WTC11 (cell line): Measurements from ENCODE around the gene MTOR. TPM values are rescaled to one million over a fixed set of nuclear protein-coding genes. Genes with fewer than 3 reads are reported as not detected.

ENCODE experiments used
- ATAC-seq: fragments of 200-7000 bp; cut with Tn5 transposase; 2 replicates; pipeline ENCODE4 v1.10.0; 2021; ENCODE audit warnings: mild to moderate bottlenecking, moderate library complexity
- CTCF ChIA-PET: fragments of 300-600 bp; sonication (Branson Sonifier 250); formaldehyde crosslinking; loops from one replicate; lab custom pipeline; 2021; ENCODE audit warnings: antibody characterized with exemption; lab: Charles Lee
- POLR2A ChIA-PET: fragments of 350-600 bp; sonication (Branson Sonifier 250); formaldehyde crosslinking; loops from one replicate; lab custom pipeline; 2021; ENCODE audit warnings: antibody characterized with exemption; lab: Charles Lee
- DNase-seq: peaks from one replicate; pipeline ENCODE4 v3.0.0; 2021; ENCODE audit warnings: low spot score
- H3K27ac Mint-ChIP-seq: 2 replicates; pipeline ENCODE4 v1.8.0; 2021; ENCODE audit warnings: mixed read lengths
- H3K27me3 Mint-ChIP-seq: 2 replicates; pipeline ENCODE4 v1.8.0; 2021; ENCODE audit warnings: low read depth, mild to moderate bottlenecking, moderate library complexity, mixed read lengths
- H3K36me3 Mint-ChIP-seq: 2 replicates; pipeline ENCODE4 v1.8.0; 2021; ENCODE audit warnings: mixed read lengths
- H3K4me1 Mint-ChIP-seq: 2 replicates; pipeline ENCODE4 v1.8.0; 2022; ENCODE audit warnings: mixed read lengths
- H3K4me3 Mint-ChIP-seq: 2 replicates; pipeline ENCODE4 v1.8.0; 2021; ENCODE audit warnings: mild to moderate bottlenecking, moderate library complexity, mixed read lengths
- H3K9me3 Mint-ChIP-seq: 2 replicates; pipeline ENCODE4 v1.8.0; 2021; ENCODE audit warnings: mixed read lengths
- CREB1 ChIP-seq: sonication (generic); formaldehyde crosslinking; IDR thresholded peaks from 2 replicates; pipeline ENCODE4 v1.8.0; 2023; ENCODE audit warnings: mild to moderate bottlenecking, missing genetic modification reagents
- CREM ChIP-seq: sonication (generic); formaldehyde crosslinking; IDR thresholded peaks from 2 replicates; pipeline ENCODE4 v1.8.1; 2022; ENCODE audit warnings: mild to moderate bottlenecking, missing genetic modification reagents, moderate library complexity
- ESRRA ChIP-seq: sonication (generic); formaldehyde crosslinking; IDR thresholded peaks from 2 replicates; pipeline ENCODE4 v1.8.1; 2022; ENCODE audit warnings: mild to moderate bottlenecking, missing genetic modification reagents, borderline replicate concordance
- GTF2I ChIP-seq: fragments of 250-450 bp; sonication (Bioruptor Pico); conservative IDR thresholded peaks from 2 replicates; pipeline ENCODE4 v1.4.0; 2021; ENCODE audit warnings: mild to moderate bottlenecking
- HMGA2 ChIP-seq: fragments of 250-450 bp; sonication (Bioruptor Pico); IDR thresholded peaks from 2 replicates; pipeline ENCODE4 v1.4.0; 2021; ENCODE audit warnings: mild to moderate bottlenecking, moderate library complexity
- NFYB ChIP-seq: sonication (generic); formaldehyde crosslinking; conservative IDR thresholded peaks from 2 replicates; pipeline ENCODE4 v1.8.0; 2022; ENCODE audit warnings: low read depth, missing genetic modification reagents
- OVOL2 ChIP-seq: fragments of 250-450 bp; sonication (Bioruptor Pico); IDR thresholded peaks from 2 replicates; pipeline ENCODE4 v1.9.0; 2021; ENCODE audit warnings: mild to moderate bottlenecking, borderline replicate concordance
- RORB ChIP-seq: fragments of 250-450 bp; sonication (Bioruptor Pico); IDR thresholded peaks from 2 replicates; pipeline ENCODE4 v1.9.0; 2021; ENCODE audit warnings: mild to moderate bottlenecking
- TCF7 ChIP-seq: sonication (generic); formaldehyde crosslinking; IDR thresholded peaks from 2 replicates; pipeline ENCODE4 v1.8.0; 2022; ENCODE audit warnings: mild to moderate bottlenecking, low read depth, missing genetic modification reagents, moderate library complexity
- TP53 ChIP-seq: sonication (generic); formaldehyde crosslinking; IDR thresholded peaks from 2 replicates; pipeline ENCODE4 v1.8.1; 2023; ENCODE audit warnings: mild to moderate bottlenecking, missing genetic modification reagents
- ZNF317 ChIP-seq: sonication (generic); formaldehyde crosslinking; IDR thresholded peaks from 2 replicates; pipeline ENCODE4 v1.8.1; 2023; ENCODE audit warnings: low read depth, mild to moderate bottlenecking, moderate library complexity, missing genetic modification reagents, borderline replicate concordance
- ZNF396 ChIP-seq: fragments of 250-450 bp; sonication (Bioruptor Pico); IDR thresholded peaks from 2 replicates; pipeline ENCODE4 v1.8.0; 2021; ENCODE audit warnings: mild to moderate bottlenecking, moderate library complexity, borderline replicate concordance
- total RNA-seq: library from RNA; stranded (reverse); gene quantifications from 3 replicates; pipeline ENCODE4 v1.2.3, GENCODE V29; 2021
- TF ChIP-seq, protein P1 (sequence below): fragments of 250-450 bp; sonication (Bioruptor Pico); IDR thresholded peaks from 2 replicates; pipeline ENCODE4 v1.9.0; 2021; ENCODE audit warnings: mild to moderate bottlenecking
- TF ChIP-seq, protein P2 (sequence below): sonication (generic); formaldehyde crosslinking; IDR thresholded peaks from 2 replicates; pipeline ENCODE4 v1.8.1; 2023; ENCODE audit warnings: mild to moderate bottlenecking, missing genetic modification reagents, moderate library complexity
- TF ChIP-seq, protein P3 (sequence below): fragments of 200-600 bp; IDR thresholded peaks from 2 replicates; pipeline ENCODE4 v1.8.0; 2022; ENCODE audit warnings: antibody characterized with exemption
- TF ChIP-seq, protein P4 (sequence below): sonication (generic); formaldehyde crosslinking; IDR thresholded peaks from 2 replicates; pipeline ENCODE4 v1.8.0; 2022; ENCODE audit warnings: missing genetic modification reagents
- TF ChIP-seq, protein P5 (sequence below): sonication (generic); formaldehyde crosslinking; IDR thresholded peaks from 2 replicates; pipeline ENCODE4 v1.8.1; 2022; ENCODE audit warnings: low read depth, mild to moderate bottlenecking, moderate library complexity, missing genetic modification reagents, borderline replicate concordance

MTOR gene
- total RNA-seq, 1 experiment from 2014 or later = 65.0 TPM

DNA sequence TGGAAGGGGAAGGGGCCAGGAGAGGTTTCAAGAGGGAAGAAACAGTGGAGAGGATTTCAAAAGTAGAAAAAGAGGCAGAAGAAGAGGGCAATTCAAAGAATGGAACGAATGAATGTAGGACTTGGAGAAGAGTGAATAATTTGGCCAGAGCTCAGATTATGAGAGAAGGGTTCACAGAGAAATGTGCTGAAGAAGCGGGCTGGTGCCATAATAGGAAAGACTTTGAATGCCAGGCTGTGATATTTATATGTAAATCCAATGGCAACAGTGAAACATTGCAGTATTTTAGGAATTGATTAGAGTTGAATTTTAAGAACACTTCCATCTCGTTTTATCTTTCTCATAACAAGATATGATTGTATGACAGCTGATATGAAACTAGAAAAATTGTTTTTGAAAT lies 109.2 kb downstream of the MTOR start:
- H3K36me3 Mint-ChIP-seq = peaks cover 29% of the 10 kb centered on the region
- H3K27me3 Mint-ChIP-seq = no peaks in the 10 kb centered on the region
- DNase-seq = no peak
- H3K4me1 Mint-ChIP-seq = no peaks in the 10 kb centered on the region; the same call in 1 of the 2 replicates
- no peaks in the 10 kb centered on the region for H3K9me3 Mint-ChIP-seq
- no peak overlapping the region for H3K4me3 Mint-ChIP-seq
- CTCF ChIA-PET = no interaction called here
- ATAC-seq = no peak
- no peak overlapping the region for H3K27ac Mint-ChIP-seq
- TF ChIP-seq ESRRA (CRISPR knock-in tag) (no peak), CREB1 (CRISPR knock-in tag) (no peak), OVOL2 (CRISPR knock-in tag) (no peak), HMGA2 (CRISPR knock-in tag) (no peak), NFYB (CRISPR knock-in tag) (no peak), GTF2I (no peak), CREM (CRISPR knock-in tag) (no peak), ZNF317 (no peak)
- TF ChIP-seq, protein P1, sequence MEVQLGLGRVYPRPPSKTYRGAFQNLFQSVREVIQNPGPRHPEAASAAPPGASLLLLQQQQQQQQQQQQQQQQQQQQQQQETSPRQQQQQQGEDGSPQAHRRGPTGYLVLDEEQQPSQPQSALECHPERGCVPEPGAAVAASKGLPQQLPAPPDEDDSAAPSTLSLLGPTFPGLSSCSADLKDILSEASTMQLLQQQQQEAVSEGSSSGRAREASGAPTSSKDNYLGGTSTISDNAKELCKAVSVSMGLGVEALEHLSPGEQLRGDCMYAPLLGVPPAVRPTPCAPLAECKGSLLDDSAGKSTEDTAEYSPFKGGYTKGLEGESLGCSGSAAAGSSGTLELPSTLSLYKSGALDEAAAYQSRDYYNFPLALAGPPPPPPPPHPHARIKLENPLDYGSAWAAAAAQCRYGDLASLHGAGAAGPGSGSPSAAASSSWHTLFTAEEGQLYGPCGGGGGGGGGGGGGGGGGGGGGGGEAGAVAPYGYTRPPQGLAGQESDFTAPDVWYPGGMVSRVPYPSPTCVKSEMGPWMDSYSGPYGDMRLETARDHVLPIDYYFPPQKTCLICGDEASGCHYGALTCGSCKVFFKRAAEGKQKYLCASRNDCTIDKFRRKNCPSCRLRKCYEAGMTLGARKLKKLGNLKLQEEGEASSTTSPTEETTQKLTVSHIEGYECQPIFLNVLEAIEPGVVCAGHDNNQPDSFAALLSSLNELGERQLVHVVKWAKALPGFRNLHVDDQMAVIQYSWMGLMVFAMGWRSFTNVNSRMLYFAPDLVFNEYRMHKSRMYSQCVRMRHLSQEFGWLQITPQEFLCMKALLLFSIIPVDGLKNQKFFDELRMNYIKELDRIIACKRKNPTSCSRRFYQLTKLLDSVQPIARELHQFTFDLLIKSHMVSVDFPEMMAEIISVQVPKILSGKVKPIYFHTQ (CRISPR knock-in tag) = no peak
- TF ChIP-seq, protein P2, sequence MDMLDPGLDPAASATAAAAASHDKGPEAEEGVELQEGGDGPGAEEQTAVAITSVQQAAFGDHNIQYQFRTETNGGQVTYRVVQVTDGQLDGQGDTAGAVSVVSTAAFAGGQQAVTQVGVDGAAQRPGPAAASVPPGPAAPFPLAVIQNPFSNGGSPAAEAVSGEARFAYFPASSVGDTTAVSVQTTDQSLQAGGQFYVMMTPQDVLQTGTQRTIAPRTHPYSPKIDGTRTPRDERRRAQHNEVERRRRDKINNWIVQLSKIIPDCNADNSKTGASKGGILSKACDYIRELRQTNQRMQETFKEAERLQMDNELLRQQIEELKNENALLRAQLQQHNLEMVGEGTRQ (CRISPR knock-in tag) = no peak
- TF ChIP-seq, protein P3, sequence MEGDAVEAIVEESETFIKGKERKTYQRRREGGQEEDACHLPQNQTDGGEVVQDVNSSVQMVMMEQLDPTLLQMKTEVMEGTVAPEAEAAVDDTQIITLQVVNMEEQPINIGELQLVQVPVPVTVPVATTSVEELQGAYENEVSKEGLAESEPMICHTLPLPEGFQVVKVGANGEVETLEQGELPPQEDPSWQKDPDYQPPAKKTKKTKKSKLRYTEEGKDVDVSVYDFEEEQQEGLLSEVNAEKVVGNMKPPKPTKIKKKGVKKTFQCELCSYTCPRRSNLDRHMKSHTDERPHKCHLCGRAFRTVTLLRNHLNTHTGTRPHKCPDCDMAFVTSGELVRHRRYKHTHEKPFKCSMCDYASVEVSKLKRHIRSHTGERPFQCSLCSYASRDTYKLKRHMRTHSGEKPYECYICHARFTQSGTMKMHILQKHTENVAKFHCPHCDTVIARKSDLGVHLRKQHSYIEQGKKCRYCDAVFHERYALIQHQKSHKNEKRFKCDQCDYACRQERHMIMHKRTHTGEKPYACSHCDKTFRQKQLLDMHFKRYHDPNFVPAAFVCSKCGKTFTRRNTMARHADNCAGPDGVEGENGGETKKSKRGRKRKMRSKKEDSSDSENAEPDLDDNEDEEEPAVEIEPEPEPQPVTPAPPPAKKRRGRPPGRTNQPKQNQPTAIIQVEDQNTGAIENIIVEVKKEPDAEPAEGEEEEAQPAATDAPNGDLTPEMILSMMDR = no peak
- TF ChIP-seq, protein P4, sequence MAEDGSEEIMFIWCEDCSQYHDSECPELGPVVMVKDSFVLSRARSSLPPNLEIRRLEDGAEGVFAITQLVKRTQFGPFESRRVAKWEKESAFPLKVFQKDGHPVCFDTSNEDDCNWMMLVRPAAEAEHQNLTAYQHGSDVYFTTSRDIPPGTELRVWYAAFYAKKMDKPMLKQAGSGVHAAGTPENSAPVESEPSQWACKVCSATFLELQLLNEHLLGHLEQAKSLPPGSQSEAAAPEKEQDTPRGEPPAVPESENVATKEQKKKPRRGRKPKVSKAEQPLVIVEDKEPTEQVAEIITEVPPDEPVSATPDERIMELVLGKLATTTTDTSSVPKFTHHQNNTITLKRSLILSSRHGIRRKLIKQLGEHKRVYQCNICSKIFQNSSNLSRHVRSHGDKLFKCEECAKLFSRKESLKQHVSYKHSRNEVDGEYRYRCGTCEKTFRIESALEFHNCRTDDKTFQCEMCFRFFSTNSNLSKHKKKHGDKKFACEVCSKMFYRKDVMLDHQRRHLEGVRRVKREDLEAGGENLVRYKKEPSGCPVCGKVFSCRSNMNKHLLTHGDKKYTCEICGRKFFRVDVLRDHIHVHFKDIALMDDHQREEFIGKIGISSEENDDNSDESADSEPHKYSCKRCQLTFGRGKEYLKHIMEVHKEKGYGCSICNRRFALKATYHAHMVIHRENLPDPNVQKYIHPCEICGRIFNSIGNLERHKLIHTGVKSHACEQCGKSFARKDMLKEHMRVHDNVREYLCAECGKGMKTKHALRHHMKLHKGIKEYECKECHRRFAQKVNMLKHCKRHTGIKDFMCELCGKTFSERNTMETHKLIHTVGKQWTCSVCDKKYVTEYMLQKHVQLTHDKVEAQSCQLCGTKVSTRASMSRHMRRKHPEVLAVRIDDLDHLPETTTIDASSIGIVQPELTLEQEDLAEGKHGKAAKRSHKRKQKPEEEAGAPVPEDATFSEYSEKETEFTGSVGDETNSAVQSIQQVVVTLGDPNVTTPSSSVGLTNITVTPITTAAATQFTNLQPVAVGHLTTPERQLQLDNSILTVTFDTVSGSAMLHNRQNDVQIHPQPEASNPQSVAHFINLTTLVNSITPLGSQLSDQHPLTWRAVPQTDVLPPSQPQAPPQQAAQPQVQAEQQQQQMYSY = no peak
- POLR2A ChIA-PET = no interaction called here

DNA sequence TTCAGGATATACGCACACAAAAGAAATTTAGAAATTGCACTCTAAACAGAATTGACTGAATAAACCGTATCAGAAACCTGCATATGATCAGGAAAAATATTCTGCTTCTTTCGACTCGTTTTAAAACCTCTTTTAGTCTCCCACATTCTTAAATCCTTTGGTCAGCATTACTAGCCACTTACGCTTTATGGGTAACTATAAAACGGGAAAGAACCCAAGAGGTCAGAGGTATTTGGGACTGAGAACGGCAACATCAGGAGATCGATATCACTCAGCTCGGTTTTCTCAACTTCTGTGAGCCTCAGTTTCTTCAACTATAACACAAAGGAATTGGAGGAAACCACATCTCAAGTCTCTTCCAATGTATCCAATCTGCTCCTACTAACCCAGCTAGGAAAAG lies 109.6 kb downstream of the MTOR start:
- ChIA-PET POLR2A (no interaction called here), CTCF (no interaction called here)
- Mint-ChIP-seq H3K36me3 (peaks cover 29% of the 10 kb centered on the region), H3K9me3 (no peaks in the 10 kb centered on the region), H3K4me1 (peaks cover 3% of the 10 kb centered on the region)
- TF ChIP-seq TCF7 (CRISPR knock-in tag) = no peak
- TF ChIP-seq ZNF396 (CRISPR knock-in tag) = no peak
- TF ChIP-seq, protein P5, sequence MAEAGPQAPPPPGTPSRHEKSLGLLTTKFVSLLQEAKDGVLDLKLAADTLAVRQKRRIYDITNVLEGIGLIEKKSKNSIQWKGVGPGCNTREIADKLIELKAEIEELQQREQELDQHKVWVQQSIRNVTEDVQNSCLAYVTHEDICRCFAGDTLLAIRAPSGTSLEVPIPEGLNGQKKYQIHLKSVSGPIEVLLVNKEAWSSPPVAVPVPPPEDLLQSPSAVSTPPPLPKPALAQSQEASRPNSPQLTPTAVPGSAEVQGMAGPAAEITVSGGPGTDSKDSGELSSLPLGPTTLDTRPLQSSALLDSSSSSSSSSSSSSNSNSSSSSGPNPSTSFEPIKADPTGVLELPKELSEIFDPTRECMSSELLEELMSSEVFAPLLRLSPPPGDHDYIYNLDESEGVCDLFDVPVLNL = no peak
- TF ChIP-seq TP53 (CRISPR knock-in tag) = no peak
- no peak for TF ChIP-seq RORB (CRISPR knock-in tag)
- TF ChIP-seq, all 79 proteins: peak for 0
- H3K4me3 Mint-ChIP-seq = no peak overlapping the region
- H3K27ac Mint-ChIP-seq = no peak overlapping the region
- H3K27me3 Mint-ChIP-seq = no peaks in the 10 kb centered on the region
- no peak for ATAC-seq
- DNase-seq = no peak
